ENCODE results near the gene VWF.
"Not testable (repeated sequence)": the region's sequence is repeated elsewhere in the genome, so short reads cannot be mapped to it uniquely, and the experiment has no call there.

Gene VWF

DNA sequence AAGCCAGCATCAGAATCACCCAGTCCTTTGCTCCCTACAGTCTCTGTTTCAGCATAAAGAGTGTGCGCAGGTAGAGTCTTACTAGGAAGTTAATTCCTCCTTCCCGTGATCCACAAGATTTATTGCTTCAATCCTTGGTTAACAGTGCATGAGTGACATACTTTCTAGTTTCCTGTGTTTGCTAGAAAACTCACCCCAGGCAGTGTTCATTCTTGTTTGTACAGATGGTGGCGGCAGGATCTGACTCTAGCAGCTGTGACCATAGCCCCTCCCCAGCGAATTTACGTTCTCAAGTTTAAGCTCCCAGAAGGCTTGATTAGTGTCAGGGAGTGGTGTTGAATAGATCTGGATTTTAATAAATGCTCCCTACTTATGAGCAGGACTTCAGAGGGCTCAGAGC lies 103.5 kb downstream of the VWF start:
- no peak overlapping the region for H3K27ac ChIP-seq
- H3K4me3 ChIP-seq = no peak overlapping the region

GRCh38 chr12:6020511-6020910 lies 104.0 kb downstream of the VWF start:
- H3K4me3 ChIP-seq, H3K27ac ChIP-seq: not testable (repeated sequence)

- not testable (repeated sequence) for H3K4me3 ChIP-seq
Measured at GRCh38 chr12:6019256-6019655, 105.2 kb downstream of the VWF start.

GRCh38 chr12:6018265-6018664 lies 106.2 kb downstream of the VWF start:
- Histone ChIP-seq H3K27ac (no peak overlapping the region), H3K4me3 (no peak overlapping the region)

More at GRCh38 chr12:6019256-6019655, 105.2 kb downstream of the VWF start:
- not testable (repeated sequence) for H3K27ac ChIP-seq

- Histone ChIP-seq H3K27ac (no peak overlapping the region), H3K4me3 (no peak overlapping the region)
Measured at GRCh38 chr12:6016756-6017155, 107.7 kb downstream of the VWF start.

DNA sequence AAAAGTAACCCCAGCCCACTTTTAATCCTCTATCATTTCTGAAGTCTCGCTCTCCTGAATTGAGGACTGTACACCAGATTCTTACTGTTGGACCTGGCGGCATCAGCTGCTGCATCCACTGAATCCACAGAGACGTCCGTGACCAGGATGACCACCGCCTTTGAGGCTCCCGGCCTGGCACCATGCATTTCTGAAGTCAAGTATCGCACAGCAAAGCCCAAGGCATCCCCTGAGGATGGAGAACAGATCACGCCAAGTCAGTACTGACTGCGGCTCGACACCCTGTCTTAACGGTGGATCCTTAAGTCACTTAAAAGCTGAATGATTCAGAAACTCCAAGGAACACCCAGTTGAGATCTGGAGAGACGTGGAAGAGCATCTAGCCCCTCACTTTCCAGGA lies 108.5 kb downstream of the VWF start:
- H3K27ac ChIP-seq, H3K4me3 ChIP-seq: not testable (repeated sequence)

DNA sequence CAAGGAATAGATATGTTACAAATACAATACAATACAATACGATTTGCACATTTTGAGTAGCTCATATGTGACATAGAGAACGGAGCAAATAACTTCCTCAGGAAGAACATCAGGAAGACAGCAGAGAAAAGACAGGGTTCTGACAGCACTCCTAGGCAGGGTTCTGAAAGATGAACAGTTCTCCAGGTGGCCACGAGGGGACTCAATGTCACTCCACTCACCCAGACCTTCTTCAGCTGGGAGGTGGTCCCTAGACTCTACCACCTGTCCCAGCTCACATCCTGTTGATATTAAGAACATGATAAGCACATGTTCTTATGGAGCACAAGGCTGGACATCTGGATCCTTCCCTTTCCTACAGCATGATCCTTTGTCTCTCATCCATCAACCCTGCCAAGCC lies 109.2 kb downstream of the VWF start:
- not testable (repeated sequence) for H3K27ac ChIP-seq

GRCh38 chr12:6010631-6011350 lies 113.7 kb downstream of the VWF start:
- H3K4me3 ChIP-seq, H3K27ac ChIP-seq: not testable (repeated sequence)

More for the DNA sequence above, 109.2 kb downstream of the VWF start:
- H3K4me3 ChIP-seq = not testable (repeated sequence)

- H3K4me3 ChIP-seq = no peak overlapping the region
- no peak overlapping the region for H3K27ac ChIP-seq
Measured at GRCh38 chr12:5997260-5997659, 127.2 kb downstream of the VWF start.

DNA sequence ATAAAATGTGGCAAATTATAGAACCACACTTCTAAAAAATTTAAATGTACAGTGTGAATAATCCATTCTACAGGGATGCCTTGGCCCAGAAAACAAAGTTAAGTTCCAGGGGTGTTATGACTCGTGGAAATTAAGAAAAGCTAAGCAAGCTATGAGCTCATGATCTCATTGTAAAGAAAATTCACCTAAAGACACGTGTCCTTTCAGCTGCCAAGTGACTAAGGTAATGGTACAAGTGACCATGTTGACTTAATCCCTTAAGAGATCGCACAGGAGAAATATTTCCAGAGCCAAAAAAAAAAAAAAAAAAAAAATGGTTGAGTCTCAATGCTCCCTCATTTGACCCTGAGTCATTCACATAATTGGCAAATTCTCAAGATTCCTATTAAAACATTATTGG lies 128.0 kb downstream of the VWF start:
- Histone ChIP-seq H3K4me3 (no peak overlapping the region), H3K27ac (no peak overlapping the region)

GRCh38 chr12:5989621-5990020 lies 134.8 kb downstream of the VWF start:
- Histone ChIP-seq H3K27ac (no peak overlapping the region), H3K4me3 (no peak overlapping the region)

DNA sequence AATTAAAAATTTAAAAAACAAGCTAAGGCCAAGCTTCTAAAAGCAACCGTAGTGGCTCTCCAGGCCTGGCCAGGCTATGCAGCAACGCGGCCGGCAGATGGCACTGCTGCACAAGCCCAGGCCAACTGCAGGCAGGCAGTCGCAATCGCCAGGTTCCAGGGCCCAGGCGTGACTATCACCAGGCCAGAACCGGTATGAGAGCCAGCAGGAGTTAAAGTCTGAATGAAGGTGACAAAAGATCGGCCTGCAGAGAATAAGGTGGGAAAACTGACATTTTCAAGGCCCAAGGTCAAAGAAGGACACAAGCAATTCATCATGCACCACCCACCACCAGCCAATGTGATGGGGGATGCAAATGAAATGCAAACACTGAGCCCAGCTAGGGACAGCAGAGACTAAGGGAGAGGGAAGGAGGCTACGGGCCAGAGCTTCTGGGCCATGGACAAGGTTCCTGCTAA lies 135.8 kb downstream of the VWF start:
- H3K4me3 ChIP-seq = no peak overlapping the region
- H3K27ac ChIP-seq = no peak overlapping the region

- no peak overlapping the region for H3K4me3 ChIP-seq
- no peak overlapping the region for H3K27ac ChIP-seq
Measured at GRCh38 chr12:5988088-5988487, 136.4 kb downstream of the VWF start.

GRCh38 chr12:5987573-5987972 lies 136.9 kb downstream of the VWF start:
- H3K4me3 ChIP-seq = no peak overlapping the region

DNA sequence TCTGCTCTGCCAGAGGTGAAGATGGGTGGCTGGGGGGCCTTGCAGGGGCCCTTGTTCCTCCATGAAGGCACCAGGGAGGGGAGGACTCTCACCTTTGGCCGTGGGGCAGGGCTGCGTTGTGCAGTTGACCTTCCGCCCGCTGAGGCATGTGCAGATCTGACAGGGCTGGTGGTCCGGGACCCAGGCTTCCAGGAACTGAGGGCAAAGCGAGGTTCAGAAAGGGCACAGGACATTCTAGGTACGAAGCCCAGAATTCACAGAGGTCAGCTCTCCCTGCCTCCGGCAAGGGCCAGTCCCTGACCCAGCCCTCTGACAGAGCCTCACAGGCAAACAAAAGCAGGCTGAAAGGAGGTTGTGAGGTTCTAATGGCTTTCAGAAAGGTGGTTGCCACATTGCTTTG lies 139.0 kb downstream of the VWF start:
- no peak overlapping the region for H3K27ac ChIP-seq
- H3K4me3 ChIP-seq = no peak overlapping the region

More at GRCh38 chr12:5987573-5987972, 136.9 kb downstream of the VWF start:
- H3K27ac ChIP-seq = no peak overlapping the region

- no peak overlapping the region for H3K4me3 ChIP-seq
- no peak overlapping the region for H3K27ac ChIP-seq
Measured at GRCh38 chr12:5984873-5985272, 139.6 kb downstream of the VWF start.

- H3K27ac ChIP-seq = no peak overlapping the region
Measured at GRCh38 chr12:5982106-5982505, 142.4 kb downstream of the VWF start.

GRCh38 chr12:5977556-5977955 lies 146.9 kb downstream of the VWF start:
- Histone ChIP-seq H3K4me3 (no peak overlapping the region), H3K27ac (no peak overlapping the region)

More at GRCh38 chr12:5982106-5982505, 142.4 kb downstream of the VWF start:
- no peak overlapping the region for H3K4me3 ChIP-seq

- Histone ChIP-seq H3K27ac (no peak overlapping the region), H3K4me3 (no peak overlapping the region)
Measured at GRCh38 chr12:5976711-5977110, 147.8 kb downstream of the VWF start.

GRCh38 chr12:5976196-5976595 lies 148.3 kb downstream of the VWF start:
- no peak overlapping the region for H3K27ac ChIP-seq
- H3K4me3 ChIP-seq = no peak overlapping the region

DNA sequence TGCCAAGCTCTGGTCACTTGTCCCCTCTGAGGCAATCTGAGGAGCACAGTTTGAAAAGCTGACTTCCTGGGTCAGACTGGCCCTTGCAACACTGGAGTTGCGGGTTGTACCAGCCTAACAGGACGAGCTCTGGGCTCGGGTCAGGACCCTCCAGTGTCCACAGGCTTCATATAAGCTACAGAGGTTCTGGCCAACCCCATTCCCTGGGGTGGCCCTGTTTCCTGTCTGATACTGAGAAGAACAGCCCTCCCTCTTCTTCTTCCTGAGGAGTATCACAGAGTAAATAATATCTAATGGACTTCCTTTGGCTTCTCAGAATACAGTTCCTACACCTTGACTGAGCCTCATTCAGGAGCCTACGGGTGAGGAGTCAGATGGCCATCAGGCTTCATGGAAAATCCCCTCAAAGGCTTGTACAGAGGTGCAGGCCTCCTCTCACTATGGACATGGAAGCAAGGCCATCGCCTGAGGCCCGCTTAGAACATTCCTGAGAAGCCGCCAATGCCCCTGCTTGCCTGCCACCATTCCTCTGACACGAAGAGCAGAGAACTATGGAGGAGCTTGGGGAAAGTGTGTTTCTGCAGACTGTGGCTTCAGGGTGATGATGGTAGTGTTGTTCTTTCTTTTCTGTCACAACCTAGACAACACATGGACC lies 150.9 kb downstream of the VWF start:
- no peak overlapping the region for H3K4me3 ChIP-seq
- no peak overlapping the region for H3K27ac ChIP-seq

Measured in skin epidermis (tissue), 12 donors.